ENCODE data around the gene ZNF813.

Gene ZNF813

GRCh38 chr19:53461866-53462265 is 5.7 kb upstream of the ZNF813 start:
- H3K9me3 ChIP-seq (ENCODE audit: control insufficient read depth, low read length): peaks cover 29% of the 10 kb centered on the region
- no peak overlapping the region for H2BK120ac ChIP-seq (ENCODE audit: low read depth, low read length)
- peaks cover 2% of the 10 kb centered on the region for H3K4me1 ChIP-seq (ENCODE audit: control insufficient read depth, insufficient read depth, low read depth, low read length)
- no peak overlapping the region for H3K23ac ChIP-seq (ENCODE audit: low read length in 2 of 2)
- H3K18ac ChIP-seq (ENCODE audit: low read depth in 1 of 2, low read length in 2 of 2): no peak overlapping the region
- H2BK12ac ChIP-seq (ENCODE audit: low read length in 2 of 2): no peak overlapping the region
- no peak overlapping the region for H4K8ac ChIP-seq (ENCODE audit: low read length)
- H2BK5ac ChIP-seq (ENCODE audit: low read depth, low read length, poor library complexity, severe bottlenecking): no peak overlapping the region
- H3K79me1 ChIP-seq (replicated peaks; ENCODE audit: low read length, poor library complexity, severe bottlenecking): no peaks in the 10 kb centered on the region
- H3K9ac ChIP-seq (ENCODE audit: low read length): no peak overlapping the region
- H3K27ac ChIP-seq (ENCODE audit: low read length, poor library complexity, severe bottlenecking): no peak overlapping the region
- DNase-seq: no peak
- no peak overlapping the region for H2AK5ac ChIP-seq (ENCODE audit: low read length, severe bottlenecking)
- no peak overlapping the region for H3K4me3 ChIP-seq (ENCODE audit: insufficient read depth in 1 of 2, low read depth in 1 of 2, low read length in 2 of 2)
- peaks cover 2 to 16% of the 10 kb centered on the region in 2 experiments for H3K36me3 ChIP-seq (ENCODE audit: control insufficient read depth in 1 of 2, insufficient read depth in 2 of 2, low read depth in 1 of 2, low read length in 2 of 2)
- H4K91ac ChIP-seq (ENCODE audit: low read length): no peak overlapping the region
- WGBS: 94% methylated on average over 6 of the region's 6 CpGs
- no peak overlapping the region for H3K4me2 ChIP-seq (ENCODE audit: low read length, poor library complexity, severe bottlenecking)
- no peaks in the 10 kb centered on the region for H3K27me3 ChIP-seq (ENCODE audit: control insufficient read depth in 1 of 2, insufficient read depth in 1 of 2, low read length in 2 of 2)
- H3K4ac ChIP-seq (ENCODE audit: low read depth in 1 of 2, low read length in 2 of 2): no peak overlapping the region
- no peak overlapping the region for H2BK15ac ChIP-seq (ENCODE audit: low read depth, poor library complexity, severe bottlenecking)
- H3K14ac ChIP-seq (ENCODE audit: low read length in 2 of 2): no peak overlapping the region
- no peak overlapping the region for H2AFZ ChIP-seq (ENCODE audit: low read depth, low read length)

- H3K9me3 ChIP-seq (ENCODE audit: control insufficient read depth, low read length): peaks cover 19% of the 10 kb centered on the region
- no peak overlapping the region for H4K8ac ChIP-seq (ENCODE audit: low read length)
- no peak overlapping the region for H3K4me3 ChIP-seq (ENCODE audit: insufficient read depth in 1 of 2, low read depth in 1 of 2, low read length in 2 of 2)
- H3K79me1 ChIP-seq (replicated peaks; ENCODE audit: low read length, poor library complexity, severe bottlenecking): no peaks in the 10 kb centered on the region
- H3K9ac ChIP-seq (ENCODE audit: low read length): no peak overlapping the region
- DNase-seq: no peak
- H2BK15ac ChIP-seq (ENCODE audit: low read depth, poor library complexity, severe bottlenecking): no peak overlapping the region
- H3K4me2 ChIP-seq (ENCODE audit: low read length, poor library complexity, severe bottlenecking): no peak overlapping the region
- H3K23ac ChIP-seq (ENCODE audit: low read length in 2 of 2): no peak overlapping the region
- WGBS: 69% methylated on average over 14 of the region's 14 CpGs
- H3K36me3 ChIP-seq (ENCODE audit: control insufficient read depth in 1 of 2, insufficient read depth in 2 of 2, low read depth in 1 of 2, low read length in 2 of 2): peaks cover 2 to 8% of the 10 kb centered on the region in 2 experiments
- H2BK12ac ChIP-seq (ENCODE audit: low read length in 2 of 2): no peak overlapping the region
- H3K18ac ChIP-seq (ENCODE audit: low read depth in 1 of 2, low read length in 2 of 2): no peak overlapping the region
- no peak overlapping the region for H2BK120ac ChIP-seq (ENCODE audit: low read depth, low read length)
- no peak overlapping the region for H2AFZ ChIP-seq (ENCODE audit: low read depth, low read length)
- H3K27ac ChIP-seq (ENCODE audit: low read length, poor library complexity, severe bottlenecking): no peak overlapping the region
- H2BK5ac ChIP-seq (ENCODE audit: low read depth, low read length, poor library complexity, severe bottlenecking): no peak overlapping the region
- no peak overlapping the region for H2AK5ac ChIP-seq (ENCODE audit: low read length, severe bottlenecking)
- H3K27me3 ChIP-seq (ENCODE audit: control insufficient read depth in 1 of 2, insufficient read depth in 1 of 2, low read length in 2 of 2): no peaks in the 10 kb centered on the region
- H3K14ac ChIP-seq (ENCODE audit: low read length in 2 of 2): no peak overlapping the region
- no peak overlapping the region for H3K4ac ChIP-seq (ENCODE audit: low read depth in 1 of 2, low read length in 2 of 2)
- H4K91ac ChIP-seq (ENCODE audit: low read length): no peak overlapping the region
- peaks cover 4% of the 10 kb centered on the region for H3K4me1 ChIP-seq (ENCODE audit: control insufficient read depth, insufficient read depth, low read depth, low read length)
Measured at GRCh38 chr19:53462861-53463260, 4.7 kb upstream of the ZNF813 start.

GRCh38 chr19:53463263-53463662 is 4.3 kb upstream of the ZNF813 start:
- H2AFZ ChIP-seq (ENCODE audit: low read depth, low read length): no peak overlapping the region
- DNase-seq: no peak
- H3K4me1 ChIP-seq (ENCODE audit: control insufficient read depth, insufficient read depth, low read depth, low read length): peaks cover 6% of the 10 kb centered on the region
- H3K36me3 ChIP-seq (ENCODE audit: control insufficient read depth in 1 of 2, insufficient read depth in 2 of 2, low read depth in 1 of 2, low read length in 2 of 2): peaks cover 2 to 5% of the 10 kb centered on the region in 2 experiments
- no peak overlapping the region for H3K23ac ChIP-seq (ENCODE audit: low read length in 2 of 2)
- WGBS: 38% methylated on average over 19 of the region's 19 CpGs
- H2BK15ac ChIP-seq (ENCODE audit: low read depth, poor library complexity, severe bottlenecking): no peak overlapping the region
- no peak overlapping the region for H3K4ac ChIP-seq (ENCODE audit: low read depth in 1 of 2, low read length in 2 of 2)
- no peak overlapping the region for H3K18ac ChIP-seq (ENCODE audit: low read depth in 1 of 2, low read length in 2 of 2)
- no peak overlapping the region for H3K27ac ChIP-seq (ENCODE audit: low read length, poor library complexity, severe bottlenecking)
- no peak overlapping the region for H2BK5ac ChIP-seq (ENCODE audit: low read depth, low read length, poor library complexity, severe bottlenecking)
- no peak overlapping the region for H3K4me2 ChIP-seq (ENCODE audit: low read length, poor library complexity, severe bottlenecking)
- H4K91ac ChIP-seq (ENCODE audit: low read length): no peak overlapping the region
- no peak overlapping the region for H2BK12ac ChIP-seq (ENCODE audit: low read length in 2 of 2)
- H3K79me1 ChIP-seq (replicated peaks; ENCODE audit: low read length, poor library complexity, severe bottlenecking): no peaks in the 10 kb centered on the region
- peaks cover 15% of the 10 kb centered on the region for H3K9me3 ChIP-seq (ENCODE audit: control insufficient read depth, low read length)
- no peak overlapping the region for H3K14ac ChIP-seq (ENCODE audit: low read length in 2 of 2)
- H3K4me3 ChIP-seq (ENCODE audit: insufficient read depth in 1 of 2, low read depth in 1 of 2, low read length in 2 of 2): no peak overlapping the region
- H2AK5ac ChIP-seq (ENCODE audit: low read length, severe bottlenecking): no peak overlapping the region
- no peak overlapping the region for H2BK120ac ChIP-seq (ENCODE audit: low read depth, low read length)
- no peaks in the 10 kb centered on the region for H3K27me3 ChIP-seq (ENCODE audit: control insufficient read depth in 1 of 2, insufficient read depth in 1 of 2, low read length in 2 of 2)
- H3K9ac ChIP-seq (ENCODE audit: low read length): no peak overlapping the region
- H4K8ac ChIP-seq (ENCODE audit: low read length): no peak overlapping the region

- Histone ChIP-seq H4K8ac (ENCODE audit: low read length) (no peak overlapping the region), H3K9me3 (ENCODE audit: control insufficient read depth, low read length) (peaks cover 2% of the 10 kb centered on the region), H3K79me1 (replicated peaks; ENCODE audit: low read length, poor library complexity, severe bottlenecking) (peaks cover 2% of the 10 kb centered on the region), H2BK5ac (ENCODE audit: low read depth, low read length, poor library complexity, severe bottlenecking) (no peak overlapping the region), H2AK5ac (ENCODE audit: low read length, severe bottlenecking) (no peak overlapping the region), H2AFZ (ENCODE audit: low read depth, low read length) (no peak overlapping the region), H3K36me3 (ENCODE audit: control insufficient read depth in 1 of 2, insufficient read depth in 2 of 2, low read depth in 1 of 2, low read length in 2 of 2) (no peaks in the 10 kb centered on the region), H2BK120ac (ENCODE audit: low read depth, low read length) (no peak overlapping the region), H3K4me3 (ENCODE audit: insufficient read depth in 1 of 2, low read depth in 1 of 2, low read length in 2 of 2) (peak overlapping the region; percentile 50 to 92), H2BK12ac (ENCODE audit: low read length in 2 of 2) (no peak overlapping the region), H3K23ac (ENCODE audit: low read length in 2 of 2) (peak overlapping the region in 1 of 2 experiments; percentile 34), H3K18ac (ENCODE audit: low read depth in 1 of 2, low read length in 2 of 2) (no peak overlapping the region), H2BK15ac (ENCODE audit: low read depth, poor library complexity, severe bottlenecking) (no peak overlapping the region), H3K4me2 (ENCODE audit: low read length, poor library complexity, severe bottlenecking) (peak overlapping the region; percentile 85), H3K9ac (ENCODE audit: low read length) (peak overlapping the region; percentile 48), H3K4me1 (ENCODE audit: control insufficient read depth, insufficient read depth, low read depth, low read length) (peaks cover 7% of the 10 kb centered on the region), H3K27ac (ENCODE audit: low read length, poor library complexity, severe bottlenecking) (no peak overlapping the region), H3K27me3 (ENCODE audit: control insufficient read depth in 1 of 2, insufficient read depth in 1 of 2, low read length in 2 of 2) (no peaks in the 10 kb centered on the region), H3K4ac (ENCODE audit: low read depth in 1 of 2, low read length in 2 of 2) (no peak overlapping the region), H3K14ac (ENCODE audit: low read length in 2 of 2) (no peak overlapping the region), H4K91ac (ENCODE audit: low read length) (no peak overlapping the region)
- 27% methylated on average over 20 of the region's 31 CpGs for WGBS
- peak; percentile 4 for DNase-seq
Measured at GRCh38 chr19:53466726-53467484, 628 bp upstream of the ZNF813 start.

Measured in mesenchymal stem cell (in vitro differentiated cells and primary cell).